ENCODE measurements around the gene HSP90B1. TPM values are rescaled to one million over a fixed set of nuclear protein-coding genes. Genes with fewer than 3 reads are reported as not detected.

The HSP90B1 gene
- total and polyA plus RNA-seq, 8 donors = 270 to 736 (median 411) TPM

- no peak for FAIRE-seq
- Histone ChIP-seq H3K9me3 (no peaks in the 10 kb centered on the region), H3K4me1 (peaks cover 23 to 54% (median 41%) of the 10 kb centered on the region in 3 donors), H3K27ac (no peak overlapping the region), H3K4me3 (peak overlapping the region in 3 of 4 donors; percentile 0 to 94 (median 72)), H3K36me3 (peaks cover 0 to 55% (median 18%) of the 10 kb centered on the region in 3 donors), H3K27me3 (no peaks in the 10 kb centered on the region)
- TF ChIP-seq CTCF (IDR thresholded peaks at IDR 0.05) = no peak
- DNase-seq = no peak
- intact Hi-C loops (cut with DNase I) = no loop called here
- WGBS, 2 donors = 38 to 39% methylated on average over 2 of the region's 2 CpGs
- no peak for ATAC-seq
Measured at GRCh38 chr12:103933237-103933636, 3.0 kb downstream of the HSP90B1 start.

GRCh38 chr12:103936679-103937078 is 6.5 kb downstream of the HSP90B1 start:
- peaks cover 30 to 54% (median 41%) of the 10 kb centered on the region in 3 donors for H3K4me1 ChIP-seq
- H3K36me3 ChIP-seq = peaks cover 4 to 88% (median 43%) of the 10 kb centered on the region in 3 donors
- no peak overlapping the region for H3K4me3 ChIP-seq
- H3K27me3 ChIP-seq = no peaks in the 10 kb centered on the region
- TF ChIP-seq CTCF (IDR thresholded peaks at IDR 0.05) = no peak
- 65 to 70% methylated on average over 3 of the region's 3 CpGs for WGBS, 2 donors
- FAIRE-seq = no peak
- H3K9me3 ChIP-seq = no peaks in the 10 kb centered on the region
- ATAC-seq = peak in 1 of 4 donors; percentile 6
- DNase-seq = no peak
- intact Hi-C loops (cut with DNase I) = no loop called here
- no peak overlapping the region for H3K27ac ChIP-seq

- FAIRE-seq (no peak), ATAC-seq (no peak), DNase-seq (no peak)
- no peaks in the 10 kb centered on the region for H3K4me1 ChIP-seq
- no peaks in the 10 kb centered on the region for H3K9me3 ChIP-seq
- 67 to 75% methylated on average over 3 of the region's 3 CpGs for WGBS, 2 donors
- H3K36me3 ChIP-seq = peaks cover 4 to 95% (median 92%) of the 10 kb centered on the region in 3 donors
- H3K27me3 ChIP-seq = no peaks in the 10 kb centered on the region
- no peak overlapping the region for H3K4me3 ChIP-seq
- intact Hi-C loops (cut with DNase I) = no loop called here
- no peak for TF ChIP-seq CTCF (IDR thresholded peaks at IDR 0.05)
- no peak overlapping the region for H3K27ac ChIP-seq
Measured at GRCh38 chr12:103944964-103945363, 14.8 kb downstream of the HSP90B1 start.

GRCh38 chr12:103947871-103948555 is 17.8 kb downstream of the HSP90B1 start:
- Histone ChIP-seq H3K4me1 (no peaks in the 10 kb centered on the region), H3K9me3 (no peaks in the 10 kb centered on the region), H3K27me3 (no peaks in the 10 kb centered on the region), H3K36me3 (peaks cover 0 to 86% (median 63%) of the 10 kb centered on the region in 3 donors), H3K4me3 (no peak overlapping the region), H3K27ac (no peak overlapping the region)
- WGBS, 2 donors = 89 to 93% methylated on average over 7 of the region's 7 CpGs
- intact Hi-C loops (cut with DNase I) = no loop called here
- DNase-seq = no peak
- peak in 1 of 4 donors; percentile 26 for ATAC-seq
- no peak for FAIRE-seq
- no peak for TF ChIP-seq CTCF (IDR thresholded peaks at IDR 0.05)

GRCh38 chr12:103948746-103949406 is 18.7 kb downstream of the HSP90B1 start:
- no peaks in the 10 kb centered on the region for H3K4me1 ChIP-seq
- TF ChIP-seq CTCF (IDR thresholded peaks at IDR 0.05) = no peak
- H3K27ac ChIP-seq = no peak overlapping the region
- 78 to 82% methylated on average over 13 of the region's 13 CpGs for WGBS, 2 donors
- FAIRE-seq (no peak), ATAC-seq (no peak), DNase-seq (no peak)
- intact Hi-C loops (cut with DNase I) = no loop called here
- no peak overlapping the region for H3K4me3 ChIP-seq
- H3K27me3 ChIP-seq = no peaks in the 10 kb centered on the region
- no peaks in the 10 kb centered on the region for H3K9me3 ChIP-seq
- peaks cover 0 to 77% (median 55%) of the 10 kb centered on the region in 3 donors for H3K36me3 ChIP-seq
